ENCODE results near the gene CHMP4A. TPM values are rescaled to one million over a fixed set of nuclear protein-coding genes. Genes with fewer than 3 reads are reported as not detected.

The CHMP4A gene
- total RNA-seq, 1 experiment from 2014 or later, result 58.3 TPM

GRCh38 chr14:24162093-24162492 lies 51.2 kb downstream of the CHMP4A start:
- Histone ChIP-seq H3K9me2 (replicated peaks; ENCODE audit: low read length) (no peaks in the 10 kb centered on the region), H3K9me3 (ENCODE audit: low read length) (no peaks in the 10 kb centered on the region), H3K27ac (ENCODE audit: low read length) (no peak overlapping the region), H3K9ac (ENCODE audit: low read length) (peak overlapping the region; percentile 46; the same call in 1 of the 2 replicates), H3K4me1 (ENCODE audit: insufficient read depth, low read length) (peaks cover 13% of the 10 kb centered on the region), H3K4me2 (ENCODE audit: low read length) (peak overlapping the region; percentile 65), H4K20me1 (ENCODE audit: low read length) (no peaks in the 10 kb centered on the region), H2AFZ (ENCODE audit: low read length) (no peak overlapping the region), H3K27me3 (ENCODE audit: low read length) (no peaks in the 10 kb centered on the region), H3F3A (ENCODE audit: low read length, unreplicated experiment) (no peaks in the 10 kb centered on the region), H3K4me3 (ENCODE audit: low read length) (peak overlapping the region; percentile 47; the same call in 1 of the 2 replicates), H3K79me2 (ENCODE audit: low read length) (no peaks in the 10 kb centered on the region), H3K36me3 (ENCODE audit: low read depth, low read length) (peaks cover 18% of the 10 kb centered on the region)
- ChIA-PET CTCF (interaction anchor here (1.1 kb wide), 1 partner anchor 53 kb away, joined by 3 read pairs; no protein-coding TSS in a partner anchor), POLR2A (ENCODE audit: unreplicated experiment) (interaction anchor here (1.1 kb wide), 1 partner anchor 21 kb away, joined by 5 read pairs; the partner anchor contains the start of gene EMC9)
- ATAC-seq (no peak), DNase-seq (no peak)
- intact Hi-C loops (cut with micrococcal nuclease), result no loop called here
- TF ChIP-seq EZH2phosphoT487 (IDR thresholded peaks at IDR 0.05; ENCODE audit: borderline replicate concordance, low read length) (no peak), EZH2 (IDR thresholded peaks at IDR 0.05; ENCODE audit: low read length, unreplicated experiment) (no peak), CTCF (conservative IDR thresholded peaks at IDR 0.05; ENCODE audit: low read depth, low read length) (no peak)
- no TSS peak for BruUV-seq (replicated peaks)

GRCh38 chr14:24160850-24161804 lies 52.2 kb downstream of the CHMP4A start, which contains the start of gene IRF9:
Gene IRF9 (plus strand): TSS chr14:24161265. CDS start chr14:24162145, 880 bp downstream.
- peak within 1 kb of the TSS; percentile 30 for H2AFZ ChIP-seq (ENCODE audit: low read length)
- H3K79me2 ChIP-seq (ENCODE audit: low read length), result no peaks in the 10 kb centered on the region
- H4K20me1 ChIP-seq (ENCODE audit: low read length), result no peaks in the 10 kb centered on the region
- H3K9ac ChIP-seq (ENCODE audit: low read length), result peak within 1 kb of the TSS; percentile 46
- POLR2A ChIA-PET (ENCODE audit: unreplicated experiment), result interaction anchor here (0.9 to 1.1 kb wide), 2 partner anchors 20 to 67 kb away, joined by 4 to 5 read pairs; partner anchors contain the start of gene EMC9
- H3K4me1 ChIP-seq (ENCODE audit: insufficient read depth, low read length), result peaks cover 13% of the 10 kb centered on the region
- no peak for TF ChIP-seq EZH2 (IDR thresholded peaks at IDR 0.05; ENCODE audit: low read length, unreplicated experiment)
- TF ChIP-seq EZH2phosphoT487 (IDR thresholded peaks at IDR 0.05; ENCODE audit: borderline replicate concordance, low read length), result no peak
- peak; percentile 96 for TF ChIP-seq CTCF (conservative IDR thresholded peaks at IDR 0.05; ENCODE audit: low read depth, low read length)
- peak within 1 kb of the TSS; percentile 11 for H3K27ac ChIP-seq (ENCODE audit: low read length)
- H3K4me3 ChIP-seq (ENCODE audit: low read length), result peak within 1 kb of the TSS; percentile 47
- CTCF ChIA-PET, result interaction anchor here (0.5 to 1.3 kb wide), 9 partner anchors 14 to 103 kb away, joined by 3 to 7 read pairs (median 4); partner anchors contain the start of genes DCAF11, NRL, PSME1 and RNF31
- no peaks in the 10 kb centered on the region for H3F3A ChIP-seq (ENCODE audit: low read length, unreplicated experiment)
- peak; percentile 97 for DNase-seq
- H3K9me2 ChIP-seq (replicated peaks; ENCODE audit: low read length), result no peaks in the 10 kb centered on the region
- H3K27me3 ChIP-seq (ENCODE audit: low read length), result no peaks in the 10 kb centered on the region
- no peaks in the 10 kb centered on the region for H3K9me3 ChIP-seq (ENCODE audit: low read length)
- TSS peak; percentile 84 for BruUV-seq (replicated peaks)
- ATAC-seq, result peak; percentile 94
- H3K36me3 ChIP-seq (ENCODE audit: low read depth, low read length), result peaks cover 23% of the 10 kb centered on the region
- peak within 1 kb of the TSS; percentile 65 for H3K4me2 ChIP-seq (ENCODE audit: low read length)
- intact Hi-C loops (cut with micrococcal nuclease), result loop anchor here (1.0 to 2.0 kb wide), 2 partner anchors 47 to 102 kb away; partner anchors contain the start of genes DCAF11 and NRL
